ENCODE results near the gene GUCY1A1. TPM values are rescaled to one million over a fixed set of nuclear protein-coding genes. Genes with fewer than 3 reads are reported as not detected.

GUCY1A1 gene
- total RNA-seq, 2 experiments from 2014 or later, result not detected

DNA sequence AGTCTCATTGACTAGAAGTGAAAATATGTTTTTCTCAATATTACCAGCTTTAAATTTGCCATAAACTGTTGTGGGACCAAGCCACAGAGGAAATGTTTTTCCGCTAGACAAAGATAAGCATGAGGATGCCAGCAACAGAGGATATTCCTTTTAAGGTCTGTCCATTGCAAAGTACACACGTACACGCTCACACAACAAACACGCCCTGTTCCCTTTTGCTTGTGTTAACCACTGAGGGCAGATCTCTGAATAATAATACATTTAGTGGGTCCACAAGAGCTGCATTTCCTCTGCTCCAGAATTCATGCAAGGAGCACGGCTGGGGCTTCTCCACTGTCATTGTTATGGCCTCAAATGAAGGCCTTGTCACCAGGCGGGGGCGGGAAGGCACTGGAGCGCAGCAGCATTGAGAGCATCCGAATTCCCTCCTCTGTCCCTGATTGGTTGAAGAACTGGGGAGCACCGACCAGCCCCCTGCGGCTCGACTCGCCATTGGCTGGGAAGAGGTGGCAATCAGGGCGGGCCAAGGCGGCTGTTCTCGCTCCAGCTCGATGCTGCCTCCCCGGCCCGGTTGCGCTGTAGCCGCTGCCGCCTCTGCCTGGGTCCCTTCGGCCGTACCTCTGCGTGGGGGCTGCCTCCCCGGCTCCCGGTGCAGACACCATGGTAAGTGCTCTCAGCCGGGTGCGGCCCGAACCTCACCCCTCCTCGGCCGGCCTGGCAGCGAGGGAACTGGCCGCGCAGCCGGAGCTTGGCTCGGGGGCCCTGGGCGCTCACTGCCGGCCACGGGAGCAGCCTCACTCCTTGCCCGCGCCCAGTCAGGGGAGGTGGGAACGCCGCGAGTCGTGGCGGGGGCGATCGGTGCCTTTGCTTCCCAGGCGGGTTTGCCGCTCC lies 92.1 kb downstream of the GUCY1A1 start, which contains the start of gene GUCY1B1:
Gene GUCY1B1, plus strand, starts transcription at position 541 of the 891 bp plus-strand sequence. Its CDS starts 120 bp downstream, at position 661.
- peaks cover 12% of the 10 kb centered on the region for H3K4me1 ChIP-seq (ENCODE audit: insufficient read depth, low read length)
- ATAC-seq (ENCODE audit: poor library complexity), result peak; percentile 98
- Mint-ChIP-seq H3K27me3 (peaks cover 40% of the 10 kb centered on the region), H3K4me1 (ENCODE audit: low read depth) (no peaks in the 10 kb centered on the region), H3K9me3 (no peaks in the 10 kb centered on the region), H3K27ac (no peak within 1 kb of the TSS), H3K4me3 (peak within 1 kb of the TSS; percentile 63), H3K36me3 (ENCODE audit: low read depth) (no peaks in the 10 kb centered on the region)
- TF ChIP-seq, protein P1, sequence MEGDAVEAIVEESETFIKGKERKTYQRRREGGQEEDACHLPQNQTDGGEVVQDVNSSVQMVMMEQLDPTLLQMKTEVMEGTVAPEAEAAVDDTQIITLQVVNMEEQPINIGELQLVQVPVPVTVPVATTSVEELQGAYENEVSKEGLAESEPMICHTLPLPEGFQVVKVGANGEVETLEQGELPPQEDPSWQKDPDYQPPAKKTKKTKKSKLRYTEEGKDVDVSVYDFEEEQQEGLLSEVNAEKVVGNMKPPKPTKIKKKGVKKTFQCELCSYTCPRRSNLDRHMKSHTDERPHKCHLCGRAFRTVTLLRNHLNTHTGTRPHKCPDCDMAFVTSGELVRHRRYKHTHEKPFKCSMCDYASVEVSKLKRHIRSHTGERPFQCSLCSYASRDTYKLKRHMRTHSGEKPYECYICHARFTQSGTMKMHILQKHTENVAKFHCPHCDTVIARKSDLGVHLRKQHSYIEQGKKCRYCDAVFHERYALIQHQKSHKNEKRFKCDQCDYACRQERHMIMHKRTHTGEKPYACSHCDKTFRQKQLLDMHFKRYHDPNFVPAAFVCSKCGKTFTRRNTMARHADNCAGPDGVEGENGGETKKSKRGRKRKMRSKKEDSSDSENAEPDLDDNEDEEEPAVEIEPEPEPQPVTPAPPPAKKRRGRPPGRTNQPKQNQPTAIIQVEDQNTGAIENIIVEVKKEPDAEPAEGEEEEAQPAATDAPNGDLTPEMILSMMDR (IDR thresholded peaks at IDR 0.05), result no peak
- peaks cover 0 to 7% of the 10 kb centered on the region in 2 experiments for H3K9me3 ChIP-seq (ENCODE audit: control insufficient read depth in 1 of 2, insufficient read depth in 1 of 2, low read length in 2 of 2)
- H3K4me3 ChIP-seq (ENCODE audit: low read length), result peak within 1 kb of the TSS; percentile 48
- ChIA-PET CTCF (no interaction called here), POLR2A (no interaction called here)
- H3K27ac ChIP-seq (ENCODE audit: low read depth in 1 of 2, low read length in 2 of 2), result no peak within 1 kb of the TSS
- DNase-seq, result peak; percentile 3 to 81 (median 48)
- no peaks in the 10 kb centered on the region for H3K36me3 ChIP-seq (ENCODE audit: insufficient read depth, low read length)
- intact Hi-C loops (cut with DNase I, micrococcal nuclease), result no loop called here
- peaks cover 12 to 22% of the 10 kb centered on the region in 2 experiments for H3K27me3 ChIP-seq (ENCODE audit: control insufficient read depth in 1 of 2, insufficient read depth in 2 of 2, low read length in 2 of 2)

DNA sequence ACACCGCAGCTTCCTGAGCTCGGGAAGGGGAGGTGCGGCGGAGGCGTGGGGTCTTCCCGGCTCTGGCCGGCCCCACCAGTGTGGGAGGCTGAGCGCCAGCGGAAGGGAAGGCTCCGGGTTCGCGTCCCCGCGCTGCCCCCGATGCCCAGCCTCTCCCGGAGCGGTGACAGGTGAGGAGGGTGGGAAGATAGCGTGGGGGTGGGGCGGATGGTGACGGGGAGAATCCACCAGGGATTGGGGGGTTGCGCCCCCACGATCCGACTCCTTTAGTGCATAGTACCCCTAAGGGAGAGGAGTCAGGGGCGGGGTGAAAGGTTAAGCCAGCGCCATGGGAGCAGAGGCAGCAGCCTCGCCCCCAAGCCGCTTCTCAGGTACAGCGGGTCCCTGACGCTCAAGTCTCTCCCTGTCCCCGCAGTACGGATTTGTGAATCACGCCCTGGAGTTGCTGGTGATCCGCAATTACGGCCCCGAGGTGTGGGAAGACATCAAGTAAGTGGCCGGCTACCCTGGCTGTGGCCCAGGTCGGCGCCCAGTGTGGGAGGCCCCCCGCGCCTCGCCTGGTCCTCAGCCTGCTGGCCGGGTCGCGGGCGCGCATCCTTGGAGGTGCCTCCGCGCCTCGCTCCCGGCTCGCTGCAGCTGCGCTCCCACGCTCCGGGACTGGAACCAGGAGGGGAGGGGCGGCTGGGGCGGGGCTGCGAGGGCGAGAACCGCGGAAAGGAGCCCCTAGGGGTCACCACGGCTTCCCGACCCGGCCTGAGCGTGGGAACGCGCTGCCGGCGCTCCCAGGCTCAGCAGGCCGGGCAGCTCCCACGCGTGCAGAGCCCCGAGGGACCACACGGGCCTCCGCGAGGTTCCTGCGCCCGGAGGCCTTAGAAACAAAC lies 93.0 kb downstream of the GUCY1A1 start:
- DNase-seq, result peak in 3 of 14 experiments; percentile 0 to 17 (median 12)
- no peaks in the 10 kb centered on the region for H3K36me3 Mint-ChIP-seq (ENCODE audit: low read depth)
- ChIA-PET POLR2A (no interaction called here), CTCF (no interaction called here)
- TF ChIP-seq, protein P1 (IDR thresholded peaks at IDR 0.05), result no peak
- Histone ChIP-seq H3K27me3 (ENCODE audit: control insufficient read depth in 1 of 2, insufficient read depth in 2 of 2, low read length in 2 of 2) (peaks cover 12 to 22% of the 10 kb centered on the region in 2 experiments), H3K9me3 (ENCODE audit: control insufficient read depth in 1 of 2, insufficient read depth in 1 of 2, low read length in 2 of 2) (peaks cover 0 to 7% of the 10 kb centered on the region in 2 experiments), H3K4me3 (ENCODE audit: low read length) (peak overlapping the region; percentile 48), H3K4me1 (ENCODE audit: insufficient read depth, low read length) (peaks cover 12% of the 10 kb centered on the region), H3K27ac (ENCODE audit: low read depth in 1 of 2, low read length in 2 of 2) (no peak overlapping the region), H3K36me3 (ENCODE audit: insufficient read depth, low read length) (no peaks in the 10 kb centered on the region)
- peaks cover 40% of the 10 kb centered on the region for H3K27me3 Mint-ChIP-seq
- H3K4me3 Mint-ChIP-seq, result peak overlapping the region; percentile 54
- no peaks in the 10 kb centered on the region for H3K4me1 Mint-ChIP-seq (ENCODE audit: low read depth)
- ATAC-seq (ENCODE audit: poor library complexity), result no peak
- no peaks in the 10 kb centered on the region for H3K9me3 Mint-ChIP-seq
- intact Hi-C loops (cut with DNase I, micrococcal nuclease), result no loop called here
- no peak overlapping the region for H3K27ac Mint-ChIP-seq

DNA sequence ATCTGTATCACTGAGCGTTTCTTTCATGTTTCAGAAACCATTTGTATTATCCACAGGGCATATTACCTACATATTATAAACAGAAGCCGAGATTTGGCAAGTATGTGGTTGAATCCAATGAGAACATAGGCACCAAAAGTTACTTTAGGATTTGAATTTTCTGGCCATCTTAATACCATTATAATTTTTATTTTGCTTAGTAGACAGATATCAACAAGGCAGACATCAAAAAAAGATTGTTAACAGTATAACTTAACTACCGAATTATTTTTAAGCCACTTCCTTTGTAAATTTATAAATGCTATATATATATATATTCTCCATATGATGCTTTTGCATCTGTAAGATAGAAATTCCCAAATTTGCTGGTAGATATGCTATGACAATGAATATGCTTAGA lies 94.4 kb downstream of the GUCY1A1 start:
- H3K36me3 Mint-ChIP-seq (ENCODE audit: low read depth), result no peaks in the 10 kb centered on the region
- Histone ChIP-seq H3K4me1 (ENCODE audit: insufficient read depth, low read length) (peaks cover 12% of the 10 kb centered on the region), H3K36me3 (ENCODE audit: insufficient read depth, low read length) (no peaks in the 10 kb centered on the region), H3K9me3 (ENCODE audit: control insufficient read depth in 1 of 2, insufficient read depth in 1 of 2, low read length in 2 of 2) (peaks cover 0 to 7% of the 10 kb centered on the region in 2 experiments), H3K27me3 (ENCODE audit: control insufficient read depth in 1 of 2, insufficient read depth in 2 of 2, low read length in 2 of 2) (peaks cover 12 to 22% of the 10 kb centered on the region in 2 experiments), H3K27ac (ENCODE audit: low read depth in 1 of 2, low read length in 2 of 2) (no peak overlapping the region), H3K4me3 (ENCODE audit: low read length) (no peak overlapping the region)
- no peaks in the 10 kb centered on the region for H3K9me3 Mint-ChIP-seq
- H3K4me1 Mint-ChIP-seq (ENCODE audit: low read depth), result no peaks in the 10 kb centered on the region
- intact Hi-C loops (cut with DNase I, micrococcal nuclease), result no loop called here
- H3K4me3 Mint-ChIP-seq, result no peak overlapping the region
- TF ChIP-seq, protein P1 (IDR thresholded peaks at IDR 0.05), result no peak
- ChIA-PET POLR2A (no interaction called here), CTCF (no interaction called here)
- no peak overlapping the region for H3K27ac Mint-ChIP-seq
- DNase-seq, result no peak
- no peak for ATAC-seq (ENCODE audit: poor library complexity)
- peaks cover 32% of the 10 kb centered on the region for H3K27me3 Mint-ChIP-seq

Data from CD4-positive, alpha-beta T cell (primary cell).